ENCODE data around the gene ARFGAP2.

DNA sequence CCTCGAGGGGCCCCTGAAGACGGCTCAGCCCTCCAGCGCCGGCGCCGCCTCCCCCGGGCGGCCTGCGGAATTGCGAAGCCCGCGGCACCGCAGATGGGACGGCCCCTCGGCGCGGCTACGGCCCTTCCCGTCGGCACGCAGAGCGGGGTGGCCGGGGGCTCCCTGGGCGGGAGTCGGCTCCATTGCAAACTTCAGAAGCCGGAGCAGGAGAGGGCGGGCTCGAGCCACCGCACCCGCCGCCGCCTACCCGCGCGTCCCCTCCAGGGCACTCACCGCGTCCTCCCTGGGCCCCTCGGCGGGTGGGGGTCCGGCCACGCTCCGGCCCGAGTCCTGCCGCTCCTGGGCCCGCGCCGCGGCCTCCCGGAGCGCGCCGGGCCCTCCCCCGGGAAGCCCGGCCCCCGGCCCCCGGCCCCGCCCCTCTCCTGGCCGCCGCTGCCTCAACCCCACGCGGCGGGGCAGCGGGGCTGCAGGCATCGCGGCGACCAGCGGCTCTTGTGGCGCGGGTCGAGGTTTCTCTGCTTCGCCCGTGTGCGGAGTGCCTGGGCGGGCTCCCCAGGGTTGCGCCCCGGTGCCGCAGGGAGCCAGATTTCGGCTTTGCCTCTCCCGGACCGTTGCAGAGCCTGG lies 9.5 kb upstream of the ARFGAP2 start, which contains the start of gene PACSIN3:
- TF ChIP-seq, protein P1, sequence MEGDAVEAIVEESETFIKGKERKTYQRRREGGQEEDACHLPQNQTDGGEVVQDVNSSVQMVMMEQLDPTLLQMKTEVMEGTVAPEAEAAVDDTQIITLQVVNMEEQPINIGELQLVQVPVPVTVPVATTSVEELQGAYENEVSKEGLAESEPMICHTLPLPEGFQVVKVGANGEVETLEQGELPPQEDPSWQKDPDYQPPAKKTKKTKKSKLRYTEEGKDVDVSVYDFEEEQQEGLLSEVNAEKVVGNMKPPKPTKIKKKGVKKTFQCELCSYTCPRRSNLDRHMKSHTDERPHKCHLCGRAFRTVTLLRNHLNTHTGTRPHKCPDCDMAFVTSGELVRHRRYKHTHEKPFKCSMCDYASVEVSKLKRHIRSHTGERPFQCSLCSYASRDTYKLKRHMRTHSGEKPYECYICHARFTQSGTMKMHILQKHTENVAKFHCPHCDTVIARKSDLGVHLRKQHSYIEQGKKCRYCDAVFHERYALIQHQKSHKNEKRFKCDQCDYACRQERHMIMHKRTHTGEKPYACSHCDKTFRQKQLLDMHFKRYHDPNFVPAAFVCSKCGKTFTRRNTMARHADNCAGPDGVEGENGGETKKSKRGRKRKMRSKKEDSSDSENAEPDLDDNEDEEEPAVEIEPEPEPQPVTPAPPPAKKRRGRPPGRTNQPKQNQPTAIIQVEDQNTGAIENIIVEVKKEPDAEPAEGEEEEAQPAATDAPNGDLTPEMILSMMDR (IDR thresholded peaks at IDR 0.05) = peak in 2 of 6 experiments; percentile 9 to 29
- peak in 1 of 2 donors; percentile 6 for TF ChIP-seq POLR2A (IDR thresholded peaks at IDR 0.05)

All from adrenal gland (tissue), 5 donors.